NB4 (cell line): ENCODE data around the gene LANCL1.

Experiments used
- CTCF ChIP-seq: IDR thresholded peaks from one replicate; pipeline ENCODE4 v1.5.1; 2012; ENCODE audit warnings: low read depth, low read length
- POLR2A ChIP-seq: IDR thresholded peaks from 2 replicates; pipeline ENCODE4 v1.6.1; 2011; ENCODE audit warnings: mild to moderate bottlenecking; ENCODE audit not compliant: insufficient read length; ENCODE audit errors: extremely low read depth

- no peak for TF ChIP-seq CTCF
- no peak for TF ChIP-seq POLR2A
Observed at GRCh38 chr2:210410542-210410941, 66.0 kb downstream of the LANCL1 start.
